CMK (cell line): ENCODE results near the gene FRG2C.
"Not testable (repeated sequence)": the region's sequence is repeated elsewhere in the genome, so short reads cannot be mapped to it uniquely, and the experiment has no call there.

ENCODE experiments used
- DNase-seq: peaks from one replicate; pipeline ENCODE4 v3.0.0-alpha.2; 2010; ENCODE audit warnings: low read depth

Gene FRG2C

GRCh38 chr3:75664028-75664427, at the start of gene FRG2C:
TSS of gene FRG2C (plus strand) at chr3:75664328. CDS start at chr3:75664380, 52 bp downstream.
- DNase-seq, result not testable (repeated sequence)

- not testable (repeated sequence) for DNase-seq
Observed at GRCh38 chr3:75618666-75619305, 45.3 kb upstream of the FRG2C start.

GRCh38 chr3:75619481-75620031, 44.6 kb upstream of the FRG2C start:
- DNase-seq, result not testable (repeated sequence)

- not testable (repeated sequence) for DNase-seq
Observed at GRCh38 chr3:75621772-75622171, 42.4 kb upstream of the FRG2C start.

- DNase-seq, result not testable (repeated sequence)
Observed at GRCh38 chr3:75623656-75624055, 40.5 kb upstream of the FRG2C start.

GRCh38 chr3:75630887-75631535, 33.1 kb upstream of the FRG2C start:
- not testable (repeated sequence) for DNase-seq

- DNase-seq, result no peak
Observed at GRCh38 chr3:75631541-75631940, 32.6 kb upstream of the FRG2C start.

GRCh38 chr3:75638947-75639346, 25.2 kb upstream of the FRG2C start:
- not testable (repeated sequence) for DNase-seq

GRCh38 chr3:75641107-75641517, 23.0 kb upstream of the FRG2C start:
- peak; percentile 31 for DNase-seq

GRCh38 chr3:75643031-75643800, 20.9 kb upstream of the FRG2C start:
- DNase-seq, result not testable (repeated sequence)

- not testable (repeated sequence) for DNase-seq
Observed at GRCh38 chr3:75645548-75645947, 18.6 kb upstream of the FRG2C start.

- DNase-seq, result no peak
Observed at GRCh38 chr3:75650191-75650590, 13.9 kb upstream of the FRG2C start.

- DNase-seq, result not testable (repeated sequence)
Observed at GRCh38 chr3:75655101-75655904, 8.8 kb upstream of the FRG2C start.

- DNase-seq, result not testable (repeated sequence)
Observed at GRCh38 chr3:75655956-75656355, 8.2 kb upstream of the FRG2C start.

GRCh38 chr3:75658411-75659107, 5.6 kb upstream of the FRG2C start:
- DNase-seq, result not testable (repeated sequence)

- not testable (repeated sequence) for DNase-seq
Observed at GRCh38 chr3:75659108-75659433, 5.1 kb upstream of the FRG2C start.

- DNase-seq, result not testable (repeated sequence)
Observed at GRCh38 chr3:75665626-75666025, 1.5 kb downstream of the FRG2C start.

GRCh38 chr3:75667757-75668701, 3.9 kb downstream of the FRG2C start:
- DNase-seq, result not testable (repeated sequence)

GRCh38 chr3:75668759-75669347, 4.7 kb downstream of the FRG2C start:
- DNase-seq, result not testable (repeated sequence)
